HEK293T (cell line): ENCODE measurements around the gene HHEX.

ENCODE experiments used
- CTCF ChIA-PET: fragments of 350-600 bp; formaldehyde crosslinking; extraction: SDS; loops from one replicate; lab custom pipeline; 2021; ENCODE audit warnings: antibody characterized with exemption, inconsistent platforms; lab: Yijun Ruan, JAX
- POLR2A ChIA-PET: fragments of 350-600 bp; formaldehyde crosslinking; extraction: SDS; loops from one replicate; lab custom pipeline; 2020; ENCODE audit warnings: antibody characterized with exemption, inconsistent platforms; lab: Yijun Ruan, JAX
- DNase-seq: peaks from one replicate; pipeline ENCODE4 v3.0.0; 2012; ENCODE audit warnings: mixed read lengths; ENCODE audit errors: extremely low spot score
- ARNT ChIP-seq: fragments of 450-650 bp; IDR thresholded peaks from 2 replicates; pipeline ENCODE4 v1.6.1; 2017; ENCODE audit warnings: mild to moderate bottlenecking
- BHLHE40 ChIP-seq: fragments of 450-650 bp; IDR thresholded peaks from 2 replicates; pipeline ENCODE4 v1.6.1; 2016; ENCODE audit warnings: mild to moderate bottlenecking, moderate library complexity, borderline replicate concordance
- CTBP1 ChIP-seq: fragments of 450-650 bp; IDR thresholded peaks from 2 replicates; pipeline ENCODE4 v1.6.1; 2016; ENCODE audit warnings: borderline replicate concordance
- ELF4 ChIP-seq: fragments of 450-650 bp; IDR thresholded peaks from 2 replicates; pipeline ENCODE4 v1.6.1; 2017; ENCODE audit warnings: antibody characterized with exemption
- FOXA1 ChIP-seq: fragments of 450-650 bp; IDR thresholded peaks from 2 replicates; pipeline ENCODE4 v1.6.1; 2016; ENCODE audit warnings: mild to moderate bottlenecking
- FOXK2 ChIP-seq: fragments of 450-650 bp; IDR thresholded peaks from 2 replicates; pipeline ENCODE4 v1.6.1; 2016; ENCODE audit warnings: mild to moderate bottlenecking
- FOXM1 ChIP-seq: fragments of 450-650 bp; IDR thresholded peaks from 2 replicates; pipeline ENCODE4 v1.6.1; 2017; ENCODE audit warnings: mild to moderate bottlenecking, borderline replicate concordance
- HDGF ChIP-seq: fragments of 450-650 bp; IDR thresholded peaks from 2 replicates; pipeline ENCODE4 v1.6.1; 2017; ENCODE audit warnings: antibody characterized with exemption, borderline replicate concordance
- L3MBTL2 ChIP-seq: fragments of 450-650 bp; conservative IDR thresholded peaks from 2 replicates; pipeline ENCODE4 v1.6.1; 2016; ENCODE audit warnings: mild to moderate bottlenecking
- LEF1 ChIP-seq: fragments of 450-650 bp; IDR thresholded peaks from 2 replicates; pipeline ENCODE4 v1.6.1; 2017; ENCODE audit warnings: mild to moderate bottlenecking, borderline replicate concordance
- NFRKB ChIP-seq: fragments of 450-650 bp; IDR thresholded peaks from 2 replicates; pipeline ENCODE4 v1.6.1; 2016; ENCODE audit warnings: mild to moderate bottlenecking, moderate library complexity
- PKNOX1 ChIP-seq: fragments of 450-650 bp; IDR thresholded peaks from 2 replicates; pipeline ENCODE4 v1.6.1; 2016
- SP1 ChIP-seq: fragments of 450-650 bp; IDR thresholded peaks from 2 replicates; pipeline ENCODE4 v1.6.1; 2017
- SUZ12 ChIP-seq: fragments of 450-650 bp; IDR thresholded peaks from 2 replicates; pipeline ENCODE4 v1.6.1; 2016; ENCODE audit warnings: mild to moderate bottlenecking
- TARDBP ChIP-seq: fragments of 450-650 bp; IDR thresholded peaks from 2 replicates; pipeline ENCODE4 v1.6.1; 2016
- ZNF384 ChIP-seq: fragments of 450-650 bp; IDR thresholded peaks from 2 replicates; pipeline ENCODE4 v1.6.1; 2016

HHEX gene

GRCh38 chr10:92681306-92681834 lies 8.4 kb upstream of the HHEX start:
- POLR2A ChIA-PET: interaction anchor here (1.4 kb wide), 1 partner anchor 8 kb away, joined by 4 read pairs; the partner anchor contains the start of gene HHEX
- CTCF ChIA-PET: no interaction called here

GRCh38 chr10:92688573-92688926 lies 1.2 kb upstream of the HHEX start:
- TF ChIP-seq FOXA1 (no peak), SP1 (no peak), ELF4 (no peak), L3MBTL2 (no peak), SUZ12 (no peak), TARDBP (no peak), FOXK2 (no peak), HDGF (no peak)
- DNase-seq: no peak
- ChIA-PET POLR2A (interaction anchor here (1.4 kb wide), 1 partner anchor 12 kb away, joined by 4 read pairs; no protein-coding TSS in a partner anchor), CTCF (no interaction called here)

More at GRCh38 chr10:92681306-92681834, 8.4 kb upstream of the HHEX start:
- no peak for TF ChIP-seq SP1
- no peak for TF ChIP-seq LEF1
- no peak for TF ChIP-seq PKNOX1
- TF ChIP-seq BHLHE40: no peak
- TF ChIP-seq TARDBP: no peak
- TF ChIP-seq SUZ12: no peak
- TF ChIP-seq L3MBTL2: no peak
- no peak for TF ChIP-seq ZNF384
- no peak for TF ChIP-seq NFRKB
- no peak for TF ChIP-seq HDGF
- TF ChIP-seq FOXA1: no peak
- TF ChIP-seq ARNT: no peak
- no peak for DNase-seq

- ChIA-PET CTCF (no interaction called here), POLR2A (interaction anchor here (0.6 to 2.7 kb wide), 13 partner anchors 8 to 159 kb away, joined by 3 to 20 read pairs (median 4); partner anchors contain the start of gene EXOC6)
- TF ChIP-seq FOXK2 (no peak), LEF1 (no peak), TARDBP (no peak), NFRKB (no peak), L3MBTL2 (peak; percentile 37; the same call in 1 of the 2 replicates), ARNT (no peak), PKNOX1 (peak; percentile 5; the same call in 1 of the 2 replicates), CTBP1 (no peak), FOXA1 (no peak), HDGF (no peak), FOXM1 (no peak), SP1 (no peak)
- no peak for DNase-seq
These were observed 660 bp upstream of the HHEX start for GRCh38 chr10:92688927-92689662.

- peak; percentile 52 for DNase-seq
- no peak for TF ChIP-seq FOXA1
- no peak for TF ChIP-seq ZNF384
- no peak for TF ChIP-seq NFRKB
- no peak for TF ChIP-seq ELF4
- peak; percentile 87 for TF ChIP-seq L3MBTL2
- POLR2A ChIA-PET: interaction anchor here (0.6 to 2.7 kb wide), 14 partner anchors 8 to 158 kb away, joined by 3 to 20 read pairs (median 4); partner anchors contain the start of gene EXOC6
- CTCF ChIA-PET: no interaction called here
These were observed 608 bp downstream of the HHEX start for GRCh38 chr10:92690211-92690914.

GRCh38 chr10:92690915-92691590 lies 1.3 kb downstream of the HHEX start:
- TF ChIP-seq ELF4 (no peak), BHLHE40 (no peak), HDGF (no peak), ARNT (no peak), FOXM1 (no peak), NFRKB (no peak), SP1 (no peak), SUZ12 (no peak), ZNF384 (no peak), PKNOX1 (no peak), CTBP1 (no peak), TARDBP (no peak), FOXA1 (no peak), LEF1 (no peak), L3MBTL2 (no peak), FOXK2 (no peak)
- no peak for DNase-seq
- ChIA-PET POLR2A (interaction anchor here (1.5 to 2.7 kb wide), 3 partner anchors 9 to 156 kb away, joined by 3 to 20 read pairs (median 6); no protein-coding TSS in a partner anchor), CTCF (no interaction called here)
